ENCODE data around the gene LYPD6.

GRCh38 chr2:149329068-149329467 lies 1.3 kb upstream of the LYPD6 start:
- no peak for TF ChIP-seq CTCF (IDR thresholded peaks at IDR 0.05)
- no peak for TF ChIP-seq EZH2 (IDR thresholded peaks at IDR 0.05; ENCODE audit: borderline replicate concordance, insufficient read depth, low read depth, low read length, poor library complexity, severe bottlenecking)
